Suprapubic skin (tissue), 4 donors: ENCODE results near the gene CRHBP.

Experiments
- CTCF ChIP-seq, 2 donors: fragments of 200-600 bp in 1 of 2; fragments of 450-650 bp in 1 of 2; sonication (generic) in 1 of 2; IDR thresholded peaks; one replicate each; pipeline ENCODE4 v1.5.1; 2016 to 2019; ENCODE audit warnings: antibody characterized with exemption in 2 of 2, mild to moderate bottlenecking in 1 of 2, moderate library complexity in 1 of 2
- EP300 ChIP-seq: sonication (generic); formaldehyde crosslinking; IDR thresholded peaks from one replicate; pipeline ENCODE4 v1.6.1; 2017; ENCODE audit warnings: antibody characterized with exemption
- POLR2A ChIP-seq, 2 donors: fragments of 450-650 bp; IDR thresholded peaks; one replicate each; pipeline ENCODE4 v1.6.1; 2017; ENCODE audit warnings: antibody characterized with exemption in 2 of 2, mild to moderate bottlenecking in 2 of 2, moderate library complexity in 2 of 2
- POLR2AphosphoS5 ChIP-seq, 3 donors: sonication (generic); formaldehyde crosslinking; IDR thresholded peaks; one replicate each; pipeline ENCODE4 v1.6.1; 2017; ENCODE audit warnings: antibody characterized with exemption in 3 of 3

GRCh38 chr5:76930083-76930482 is 22.8 kb upstream of the CRHBP start:
- TF ChIP-seq CTCF (IDR thresholded peaks at IDR 0.05), result no peak
- no peak for TF ChIP-seq EP300
- TF ChIP-seq POLR2A (IDR thresholded peaks at IDR 0.05), result no peak
- TF ChIP-seq POLR2AphosphoS5 (IDR thresholded peaks at IDR 0.05), result no peak
